HG02884 (cell line): ENCODE results near the gene MIA.
"Not testable (repeated sequence)": the region's sequence is repeated elsewhere in the genome, so short reads cannot be mapped to it uniquely, and the experiment has no call there.

ENCODE experiments used
- ATAC-seq: cut with Tn5 transposase; IDR thresholded peaks from one replicate; pipeline ENCODE4 v1.9.1; 2021; ENCODE audit warnings: mild to moderate bottlenecking, moderate library complexity; ENCODE audit not compliant: unreplicated experiment

The MIA gene

GRCh38 chr19:40801426-40802299 lies 26.3 kb downstream of the MIA start:
- no peak for ATAC-seq

- no peak for ATAC-seq
These were observed 27.2 kb downstream of the MIA start for GRCh38 chr19:40802300-40803169.

- ATAC-seq = no peak
These were observed 28.0 kb downstream of the MIA start for GRCh38 chr19:40803170-40803856.

- ATAC-seq = no peak
These were observed 28.8 kb downstream of the MIA start for GRCh38 chr19:40803857-40804782.

GRCh38 chr19:40804783-40805242 lies 29.5 kb downstream of the MIA start:
- ATAC-seq = no peak

- no peak for ATAC-seq
These were observed 30.0 kb downstream of the MIA start for GRCh38 chr19:40805258-40805868.

GRCh38 chr19:40806423-40807146 lies 31.3 kb downstream of the MIA start:
- ATAC-seq = no peak

GRCh38 chr19:40807147-40808020 lies 32.1 kb downstream of the MIA start:
- ATAC-seq = no peak

- no peak for ATAC-seq
These were observed 32.7 kb downstream of the MIA start for GRCh38 chr19:40808021-40808325.

- no peak for ATAC-seq
These were observed 33.2 kb downstream of the MIA start for GRCh38 chr19:40808497-40808896.

- no peak for ATAC-seq
These were observed 34.2 kb downstream of the MIA start for GRCh38 chr19:40809358-40810086.

GRCh38 chr19:40810160-40810559 lies 34.8 kb downstream of the MIA start:
- ATAC-seq = no peak

- ATAC-seq = peak; percentile 69
These were observed 35.5 kb downstream of the MIA start for GRCh38 chr19:40810649-40811408.

GRCh38 chr19:40811478-40812341 lies 36.4 kb downstream of the MIA start:
- no peak for ATAC-seq

GRCh38 chr19:40812571-40812970 lies 37.2 kb downstream of the MIA start:
- ATAC-seq = not testable (repeated sequence)

GRCh38 chr19:40813182-40813581 lies 37.9 kb downstream of the MIA start:
- ATAC-seq = no peak
